Stimulated activated CD8-positive, alpha-beta memory T cell treated with anti-CD3 and anti-CD28 coated beads, Interleukin-12 subunit alpha, Interleukin-12 subunit beta, amount 100 ng/mL, for 1 hour (primary cell): ENCODE measurements around the gene SIRPA.

Experiments used
- DNase-seq: peaks from one replicate; pipeline ENCODE4 v3.0.0-alpha.2; 2020; ENCODE audit warnings: low read depth

Gene SIRPA

DNA sequence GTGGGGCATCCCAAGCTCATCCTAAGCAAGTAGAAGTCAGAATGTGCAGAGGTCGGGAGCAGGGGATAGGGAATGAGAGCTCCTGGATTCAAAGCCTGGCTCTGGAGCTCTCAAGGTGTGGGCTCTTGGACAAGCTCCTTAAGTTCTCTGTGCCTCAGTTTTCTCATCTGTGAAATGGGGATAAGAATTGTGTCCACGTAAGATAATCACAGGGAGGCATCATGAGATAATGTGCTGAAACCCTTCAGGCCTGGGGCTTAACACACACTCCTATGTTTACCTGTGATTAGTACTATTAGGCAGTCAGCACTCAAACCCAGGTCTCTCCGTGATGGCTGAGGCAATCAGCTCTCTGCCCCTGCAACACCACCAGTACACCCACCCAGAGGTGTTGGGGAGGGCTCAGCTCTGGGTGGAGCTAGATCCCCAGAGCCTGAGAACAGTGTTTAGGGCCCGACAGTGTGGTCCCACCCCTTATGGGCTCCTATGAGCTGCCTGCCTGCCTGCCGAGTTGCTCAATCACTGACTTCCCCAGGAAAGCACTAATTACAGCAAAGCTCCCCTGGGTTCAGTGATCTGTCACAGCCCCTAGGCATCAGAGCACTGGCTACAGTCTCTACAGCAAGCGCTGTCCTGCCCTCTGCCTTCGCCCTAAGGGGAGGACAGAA lies 6.3 kb upstream of the SIRPA start:
- no peak for DNase-seq

- DNase-seq, result no peak
These were observed 4.5 kb upstream of the SIRPA start for GRCh38 chr20:1890469-1891262.

- DNase-seq, result no peak
These were observed 3.7 kb upstream of the SIRPA start for GRCh38 chr20:1891263-1892118.

GRCh38 chr20:1892119-1892385 lies 3.2 kb upstream of the SIRPA start:
- no peak for DNase-seq

- DNase-seq, result no peak
These were observed 1.3 kb upstream of the SIRPA start for GRCh38 chr20:1893721-1894470.

- DNase-seq, result no peak
These were observed 696 bp upstream of the SIRPA start for GRCh38 chr20:1894471-1894950.

DNA sequence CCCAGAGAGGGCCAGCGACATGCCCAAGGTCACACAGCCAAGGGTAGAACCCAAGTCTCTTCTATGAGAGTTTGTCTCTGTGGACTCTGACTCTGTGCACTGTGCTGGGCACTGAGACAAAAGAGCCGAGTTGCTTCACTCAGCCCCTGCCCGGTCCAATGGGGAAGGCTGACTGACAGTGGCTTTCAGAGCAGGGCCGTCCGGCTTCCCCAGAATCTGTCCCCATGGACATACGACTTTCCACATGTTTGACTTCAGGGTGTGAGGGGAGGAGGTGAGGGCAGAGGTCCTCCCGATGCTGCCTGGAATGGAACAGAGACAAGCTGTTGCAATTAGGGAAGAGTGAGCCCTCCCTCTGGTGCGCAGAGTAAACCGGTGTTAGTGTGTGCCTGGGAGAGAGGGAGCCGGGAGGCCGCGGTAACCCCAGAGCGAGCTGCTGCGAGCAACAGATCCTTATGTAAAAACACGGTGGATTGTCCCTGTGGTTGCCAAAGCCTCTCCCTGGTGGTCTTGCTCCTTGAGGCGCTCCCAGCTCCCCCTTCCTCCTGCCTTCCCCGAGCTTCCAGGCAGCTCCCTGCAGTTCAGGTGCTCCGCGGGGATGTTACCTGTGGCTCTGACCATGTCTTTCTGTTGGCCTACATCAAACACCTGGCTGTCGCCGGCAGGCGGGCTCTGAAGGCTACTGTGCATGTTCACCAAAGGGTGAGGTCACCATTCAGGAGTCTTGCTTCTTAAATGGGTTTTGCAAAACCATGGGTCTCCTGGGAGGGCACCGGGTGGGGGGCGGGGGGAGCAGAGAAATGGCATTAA lies 672 bp downstream of the SIRPA start:
- no peak for DNase-seq

DNA sequence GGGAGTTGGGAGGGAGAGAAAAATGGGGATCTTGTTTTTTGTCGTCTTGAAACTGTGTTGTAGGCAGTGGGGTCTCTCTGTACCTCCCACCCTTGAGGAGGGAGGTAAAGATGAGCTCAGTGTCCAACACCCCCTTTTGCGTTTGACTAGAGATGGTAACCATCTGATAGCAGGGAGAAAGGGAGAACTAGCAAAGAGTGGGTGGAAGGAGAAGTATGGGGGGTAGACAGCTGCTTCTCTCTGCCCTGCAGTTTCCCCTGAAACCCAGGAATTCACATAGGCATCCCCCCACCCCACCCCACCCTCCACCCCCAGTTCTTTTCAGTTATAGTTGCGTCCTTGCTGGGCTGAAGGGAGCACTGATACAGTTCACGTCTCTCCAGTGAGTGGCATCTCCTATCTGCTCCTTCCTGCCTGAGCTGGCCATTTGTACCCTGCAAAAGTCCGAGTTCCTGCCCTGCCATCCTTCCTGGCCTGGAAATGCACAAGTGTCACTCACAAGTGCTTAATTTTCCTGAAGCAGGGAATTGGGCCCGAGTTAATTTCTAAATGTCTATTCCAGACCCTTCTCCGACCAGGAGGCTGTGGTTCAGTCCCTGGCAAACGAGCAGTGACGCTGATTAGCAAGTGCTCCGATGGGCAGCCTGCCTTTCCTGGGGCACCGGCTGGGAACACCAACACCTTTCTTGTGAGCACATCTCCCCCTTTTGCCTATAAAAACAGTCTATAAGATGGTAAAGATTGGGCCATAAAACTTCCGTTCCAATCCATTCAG lies 1.5 kb downstream of the SIRPA start:
- no peak for DNase-seq

GRCh38 chr20:1897541-1897940 lies 2.3 kb downstream of the SIRPA start:
- DNase-seq, result no peak

- no peak for DNase-seq
These were observed 2.8 kb downstream of the SIRPA start for GRCh38 chr20:1897965-1898464.

DNA sequence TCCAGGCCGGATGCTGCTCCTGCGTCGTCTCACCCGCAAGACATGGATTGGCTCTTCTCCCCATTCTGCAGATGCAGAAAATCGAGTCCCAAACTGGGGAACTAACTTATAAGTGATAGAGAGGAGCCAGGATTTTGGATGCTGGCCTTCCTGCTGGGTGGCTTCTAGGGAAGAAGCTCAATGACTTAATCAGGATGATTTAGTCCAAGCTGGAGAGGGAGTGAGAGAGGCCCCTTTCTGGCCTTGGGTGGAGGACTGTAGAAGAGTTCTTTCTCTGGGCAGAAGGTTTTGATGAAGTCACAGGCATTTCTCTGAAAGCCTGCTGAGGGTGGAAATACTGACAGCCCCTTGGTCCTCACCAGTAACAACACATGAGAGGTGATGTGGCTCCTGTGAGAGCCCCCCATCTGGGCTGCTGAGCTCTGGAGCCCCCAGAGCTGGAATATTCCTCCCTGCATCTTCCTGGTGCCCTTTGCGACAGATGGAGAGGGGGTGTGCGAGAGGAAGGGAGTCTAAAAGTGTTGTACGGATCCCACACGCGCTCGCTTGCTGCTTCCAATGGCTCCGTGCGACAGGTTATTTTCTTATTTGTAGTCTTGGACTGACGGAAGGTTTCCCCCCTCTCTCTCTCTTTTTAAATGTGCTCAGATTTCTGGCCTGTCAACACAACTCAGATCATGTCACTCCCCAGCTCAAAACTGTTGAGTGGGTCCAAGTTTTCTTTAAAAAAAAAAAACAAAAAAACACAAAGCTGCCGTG lies 3.5 kb downstream of the SIRPA start:
- no peak for DNase-seq

GRCh38 chr20:1899241-1899525 lies 4.0 kb downstream of the SIRPA start:
- no peak for DNase-seq

DNA sequence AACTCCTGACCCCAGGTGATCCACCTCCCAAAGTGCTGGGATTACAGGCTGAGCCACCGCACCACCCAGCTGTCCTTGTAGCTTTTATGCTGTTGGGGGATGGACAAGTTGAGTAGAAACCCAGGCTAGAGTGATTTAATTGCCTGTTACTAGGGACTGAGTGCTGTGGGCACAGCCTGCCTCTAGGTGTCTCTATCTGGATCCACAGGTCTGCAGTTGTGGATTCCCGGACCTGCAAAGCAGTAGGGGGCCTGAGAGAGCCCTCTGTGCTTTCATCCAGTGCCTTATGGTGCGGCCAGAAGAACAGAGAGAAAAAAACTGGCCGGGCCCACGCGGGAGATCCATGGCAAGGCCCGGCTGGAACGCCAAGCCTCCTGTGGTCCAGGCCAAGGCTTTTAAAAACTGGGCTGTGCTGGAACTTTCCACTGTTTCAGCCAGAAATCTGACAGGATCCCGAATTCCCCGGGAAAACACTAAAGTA lies 5.2 kb downstream of the SIRPA start:
- DNase-seq, result no peak

GRCh38 chr20:1901704-1902103 lies 6.5 kb downstream of the SIRPA start:
- no peak for DNase-seq

DNA sequence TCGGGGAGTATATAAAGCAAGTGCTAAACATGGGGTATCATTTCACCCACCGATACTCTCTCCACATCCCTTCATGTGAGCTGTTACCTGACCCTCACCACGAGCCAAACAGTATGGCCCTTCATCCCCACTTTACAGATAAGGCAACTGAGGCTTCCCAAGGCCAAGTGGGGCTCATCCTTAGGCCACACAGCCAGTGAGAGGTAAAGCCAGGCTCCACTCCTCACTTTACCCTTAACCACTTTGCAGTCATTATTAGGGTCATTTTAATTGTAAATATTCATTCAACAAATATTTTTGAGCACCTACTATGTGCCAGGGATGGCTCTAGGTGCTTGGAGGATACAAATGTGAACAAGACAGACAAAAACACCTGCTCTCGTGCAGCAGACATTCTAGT lies 7.0 kb downstream of the SIRPA start:
- DNase-seq, result no peak

GRCh38 chr20:1904135-1904534 lies 8.9 kb downstream of the SIRPA start:
- DNase-seq, result no peak

DNA sequence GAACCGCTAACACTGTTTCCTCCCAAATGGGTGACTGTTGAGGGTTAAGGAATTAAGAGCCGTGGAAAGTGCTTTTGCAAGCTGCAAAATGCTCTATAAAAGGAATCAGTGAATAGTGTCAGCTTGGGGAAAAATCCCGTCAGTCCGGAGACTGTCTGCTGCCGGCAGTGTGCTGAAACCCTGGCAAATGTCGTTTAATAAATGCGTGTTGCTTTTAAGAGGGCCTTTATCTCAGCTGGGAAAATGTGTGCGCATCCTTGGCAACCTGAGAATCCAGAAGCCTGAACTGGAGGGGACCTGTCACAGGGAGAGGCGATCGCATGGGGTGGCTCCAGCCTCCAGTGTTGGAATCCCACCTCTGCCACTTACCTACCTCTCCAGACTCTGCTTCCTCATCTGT lies 9.8 kb downstream of the SIRPA start:
- no peak for DNase-seq

DNA sequence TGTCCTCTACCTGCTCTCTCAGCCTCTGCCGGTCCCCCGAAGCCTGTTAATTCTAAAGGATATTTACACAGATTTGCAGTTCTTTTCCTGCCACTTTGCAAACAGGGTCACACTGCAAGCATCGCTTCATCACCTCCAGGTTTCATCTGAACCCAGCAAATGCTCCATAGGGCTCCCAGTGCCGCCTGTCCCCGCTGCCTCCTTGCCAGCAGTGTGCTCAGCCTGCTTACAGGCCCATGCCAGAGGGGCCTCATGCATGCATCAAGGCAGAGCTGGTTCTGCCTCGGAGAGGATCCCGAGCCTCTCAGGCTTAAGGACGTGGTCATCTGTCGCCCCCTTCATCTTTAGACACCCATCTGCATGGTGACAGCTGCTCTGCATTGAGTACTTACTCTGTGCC lies 10.5 kb downstream of the SIRPA start:
- DNase-seq, result no peak

DNA sequence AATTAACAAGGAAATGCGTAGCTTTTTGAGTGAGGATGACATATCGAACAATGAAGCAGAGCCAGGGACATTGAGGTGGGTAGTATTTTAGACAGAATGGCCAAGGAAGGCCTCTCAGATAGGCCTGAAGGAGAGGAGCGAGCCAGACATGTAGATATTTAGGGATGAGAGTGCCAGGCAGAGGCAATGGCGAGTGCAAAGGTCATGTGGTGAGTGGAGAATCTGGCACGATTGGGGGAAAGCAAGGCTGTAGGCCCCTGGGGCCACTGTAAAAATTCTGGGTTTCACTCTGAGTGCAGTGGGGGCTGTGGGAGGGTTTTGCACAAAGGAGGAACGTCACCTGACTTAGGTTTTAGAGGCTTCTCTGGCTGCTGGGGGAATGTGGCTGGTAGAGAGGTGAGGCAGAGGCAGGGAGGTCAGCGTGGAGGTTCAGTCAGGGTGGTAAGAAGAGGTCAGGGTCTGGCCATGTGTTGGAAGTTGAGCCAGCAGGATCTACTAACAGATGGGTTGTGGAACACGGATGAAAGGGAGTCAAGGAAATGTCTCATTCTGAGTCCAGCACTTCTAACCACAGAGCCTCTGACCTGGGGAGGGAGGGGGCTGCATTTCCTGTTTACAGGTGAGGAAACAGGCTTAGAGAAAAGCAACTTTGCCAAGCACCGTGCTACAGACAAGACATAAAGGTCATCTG lies 11.3 kb downstream of the SIRPA start:
- no peak for DNase-seq
